Cerebellar cortex (tissue), 1 donor: Measurements from ENCODE around the gene NDOR1.
A peak's percentile ranks its signal among the peaks of the same experiment; 100 is the strongest.

Experiments used
- DNase-seq: peaks from one replicate; pipeline ENCODE4 v3.0.0-alpha.2; 2015; ENCODE audit warnings: low spot score

The NDOR1 gene

GRCh38 chr9:137220317-137221094 is 15.0 kb downstream of the NDOR1 start:
- no peak for DNase-seq

- no peak for DNase-seq
Observed at GRCh38 chr9:137221095-137221505, 15.6 kb downstream of the NDOR1 start.

GRCh38 chr9:137221506-137222111 is 16.1 kb downstream of the NDOR1 start:
- DNase-seq = no peak

- no peak for DNase-seq
Observed at GRCh38 chr9:137222190-137223077, 16.9 kb downstream of the NDOR1 start, which contains the start of gene RNF208. Gene RNF208 (minus strand): TSS chr9:137222240. CDS start chr9:137221212, 1,028 bp downstream.

GRCh38 chr9:137223078-137223970 is 17.8 kb downstream of the NDOR1 start:
- DNase-seq = peak; percentile 98

GRCh38 chr9:137224830-137225694 is 19.6 kb downstream of the NDOR1 start, which contains the start of gene CYSRT1:
Gene CYSRT1 (plus strand): TSS chr9:137225174. CDS start chr9:137225622, 448 bp downstream.
- no peak for DNase-seq

GRCh38 chr9:137225699-137226331 is 20.3 kb downstream of the NDOR1 start:
- no peak for DNase-seq

- DNase-seq = no peak
Observed at GRCh38 chr9:137226338-137227053, 21.0 kb downstream of the NDOR1 start.

- peak; percentile 79 for DNase-seq
Observed at GRCh38 chr9:137227054-137227852, 21.8 kb downstream of the NDOR1 start, which contains the start of gene RNF224. Gene RNF224 (plus strand): TSS chr9:137227502. CDS start chr9:137228336, 834 bp downstream.

- DNase-seq = no peak
Observed at GRCh38 chr9:137227853-137228505, 22.5 kb downstream of the NDOR1 start.

GRCh38 chr9:137228506-137228967 is 23.0 kb downstream of the NDOR1 start:
- DNase-seq = no peak

GRCh38 chr9:137228968-137229896 is 23.7 kb downstream of the NDOR1 start:
- DNase-seq = no peak

GRCh38 chr9:137229903-137230704 is 24.6 kb downstream of the NDOR1 start:
- DNase-seq = no peak

GRCh38 chr9:137230705-137231371 is 25.3 kb downstream of the NDOR1 start, which contains the start of gene SLC34A3:
Gene SLC34A3 (plus strand): TSS chr9:137230901. CDS start chr9:137231703, 802 bp downstream.
- no peak for DNase-seq
